Measurements from ENCODE around the gene ARHGAP15.

Gene ARHGAP15

GRCh38 chr2:143284087-143284675 is 155.0 kb downstream of the ARHGAP15 start:
- Histone ChIP-seq H3K4me1 (ENCODE audit: control insufficient read depth, insufficient read depth, low read length) (peaks cover 5% of the 10 kb centered on the region), H3K36me3 (ENCODE audit: control insufficient read depth, insufficient read depth, low read length, severe bottlenecking) (no peaks in the 10 kb centered on the region), H3K27me3 (replicated peaks; ENCODE audit: control insufficient read depth, insufficient read depth, low read length) (no peaks in the 10 kb centered on the region), H3K9me3 (ENCODE audit: control insufficient read depth, low read length) (no peaks in the 10 kb centered on the region), H3K4me3 (ENCODE audit: low read length) (no peak overlapping the region), H3K9ac (ENCODE audit: low read length) (no peak overlapping the region)
- peak; percentile 56 for DNase-seq (ENCODE audit: low read depth)

GRCh38 chr2:143289025-143289424 is 159.8 kb downstream of the ARHGAP15 start:
- H3K9ac ChIP-seq (ENCODE audit: low read length), result no peak overlapping the region
- no peaks in the 10 kb centered on the region for H3K9me3 ChIP-seq (ENCODE audit: control insufficient read depth, low read length)
- H3K27me3 ChIP-seq (replicated peaks; ENCODE audit: control insufficient read depth, insufficient read depth, low read length), result no peaks in the 10 kb centered on the region
- H3K36me3 ChIP-seq (ENCODE audit: control insufficient read depth, insufficient read depth, low read length, severe bottlenecking), result no peaks in the 10 kb centered on the region
- peaks cover 14% of the 10 kb centered on the region for H3K4me1 ChIP-seq (ENCODE audit: control insufficient read depth, insufficient read depth, low read length)
- no peak overlapping the region for H3K4me3 ChIP-seq (ENCODE audit: low read length)
- no peak for DNase-seq (ENCODE audit: low read depth)

DNA sequence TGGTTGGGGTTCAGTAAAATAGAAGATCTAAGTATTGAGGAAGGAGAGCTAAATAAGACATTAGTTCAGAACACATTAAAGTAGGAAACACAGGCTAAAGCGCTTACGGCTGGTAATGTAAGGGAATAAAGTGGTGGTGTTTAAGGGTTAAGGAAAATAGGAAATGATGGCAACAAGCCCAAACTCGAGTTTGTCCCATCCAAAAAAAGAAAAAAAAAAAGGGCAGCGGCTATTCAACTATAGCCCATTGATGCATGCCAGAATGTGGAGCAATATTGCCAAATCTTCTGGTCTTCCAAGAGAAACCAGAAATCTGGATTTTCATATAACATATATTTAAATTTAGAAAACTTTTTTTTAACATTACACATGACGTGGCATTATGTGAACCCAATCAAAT is 161.0 kb downstream of the ARHGAP15 start:
- H3K4me1 ChIP-seq (ENCODE audit: control insufficient read depth, insufficient read depth, low read length), result peaks cover 14% of the 10 kb centered on the region
- no peak overlapping the region for H3K4me3 ChIP-seq (ENCODE audit: low read length)
- H3K36me3 ChIP-seq (ENCODE audit: control insufficient read depth, insufficient read depth, low read length, severe bottlenecking), result no peaks in the 10 kb centered on the region
- H3K9ac ChIP-seq (ENCODE audit: low read length), result no peak overlapping the region
- no peaks in the 10 kb centered on the region for H3K9me3 ChIP-seq (ENCODE audit: control insufficient read depth, low read length)
- no peaks in the 10 kb centered on the region for H3K27me3 ChIP-seq (replicated peaks; ENCODE audit: control insufficient read depth, insufficient read depth, low read length)
- DNase-seq (ENCODE audit: low read depth), result no peak

GRCh38 chr2:143294068-143294467 is 164.8 kb downstream of the ARHGAP15 start:
- Histone ChIP-seq H3K4me3 (ENCODE audit: low read length) (no peak overlapping the region), H3K9ac (ENCODE audit: low read length) (no peak overlapping the region), H3K27me3 (replicated peaks; ENCODE audit: control insufficient read depth, insufficient read depth, low read length) (no peaks in the 10 kb centered on the region), H3K4me1 (ENCODE audit: control insufficient read depth, insufficient read depth, low read length) (peaks cover 10% of the 10 kb centered on the region), H3K36me3 (ENCODE audit: control insufficient read depth, insufficient read depth, low read length, severe bottlenecking) (no peaks in the 10 kb centered on the region), H3K9me3 (ENCODE audit: control insufficient read depth, low read length) (no peaks in the 10 kb centered on the region)
- no peak for DNase-seq (ENCODE audit: low read depth)

- Histone ChIP-seq H3K9ac (ENCODE audit: low read length) (no peak overlapping the region), H3K4me3 (ENCODE audit: low read length) (no peak overlapping the region), H3K27me3 (replicated peaks; ENCODE audit: control insufficient read depth, insufficient read depth, low read length) (no peaks in the 10 kb centered on the region), H3K36me3 (ENCODE audit: control insufficient read depth, insufficient read depth, low read length, severe bottlenecking) (no peaks in the 10 kb centered on the region), H3K4me1 (ENCODE audit: control insufficient read depth, insufficient read depth, low read length) (no peaks in the 10 kb centered on the region), H3K9me3 (ENCODE audit: control insufficient read depth, low read length) (no peaks in the 10 kb centered on the region)
- no peak for DNase-seq (ENCODE audit: low read depth)
Observed at GRCh38 chr2:143296089-143296488, 166.9 kb downstream of the ARHGAP15 start.

GRCh38 chr2:143297182-143297581 is 168.0 kb downstream of the ARHGAP15 start:
- H3K36me3 ChIP-seq (ENCODE audit: control insufficient read depth, insufficient read depth, low read length, severe bottlenecking), result no peaks in the 10 kb centered on the region
- H3K4me1 ChIP-seq (ENCODE audit: control insufficient read depth, insufficient read depth, low read length), result no peaks in the 10 kb centered on the region
- H3K4me3 ChIP-seq (ENCODE audit: low read length), result no peak overlapping the region
- no peak for DNase-seq (ENCODE audit: low read depth)
- H3K9ac ChIP-seq (ENCODE audit: low read length), result no peak overlapping the region
- no peaks in the 10 kb centered on the region for H3K9me3 ChIP-seq (ENCODE audit: control insufficient read depth, low read length)
- H3K27me3 ChIP-seq (replicated peaks; ENCODE audit: control insufficient read depth, insufficient read depth, low read length), result no peaks in the 10 kb centered on the region

- Histone ChIP-seq H3K27me3 (replicated peaks; ENCODE audit: control insufficient read depth, insufficient read depth, low read length) (no peaks in the 10 kb centered on the region), H3K36me3 (ENCODE audit: control insufficient read depth, insufficient read depth, low read length, severe bottlenecking) (no peaks in the 10 kb centered on the region), H3K4me1 (ENCODE audit: control insufficient read depth, insufficient read depth, low read length) (no peaks in the 10 kb centered on the region), H3K9me3 (ENCODE audit: control insufficient read depth, low read length) (no peaks in the 10 kb centered on the region), H3K9ac (ENCODE audit: low read length) (no peak overlapping the region), H3K4me3 (ENCODE audit: low read length) (no peak overlapping the region)
- peak; percentile 9 for DNase-seq (ENCODE audit: low read depth)
Observed at GRCh38 chr2:143300536-143300935, 171.3 kb downstream of the ARHGAP15 start.

DNA sequence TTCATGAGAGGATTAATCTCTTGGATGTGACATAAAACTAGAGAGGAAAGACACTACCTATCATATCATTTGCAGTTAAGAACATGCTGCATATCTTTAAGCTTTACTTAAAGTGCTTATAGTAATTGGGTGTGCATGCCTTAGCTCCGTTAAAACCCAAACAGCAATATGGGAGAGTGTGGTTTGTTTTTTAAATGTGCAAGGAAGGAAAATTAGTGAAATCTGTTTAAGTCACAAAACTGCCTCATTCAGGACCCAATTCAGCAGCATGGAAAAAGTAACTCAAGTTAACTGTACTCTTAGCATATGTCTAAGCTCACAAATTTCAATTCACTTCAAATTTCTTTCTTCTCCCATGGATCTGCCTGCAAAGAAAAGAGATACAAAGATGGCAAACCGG is 182.2 kb downstream of the ARHGAP15 start:
- Histone ChIP-seq H3K4me3 (ENCODE audit: low read length) (no peak overlapping the region), H3K4me1 (ENCODE audit: control insufficient read depth, insufficient read depth, low read length) (no peaks in the 10 kb centered on the region), H3K9me3 (ENCODE audit: control insufficient read depth, low read length) (no peaks in the 10 kb centered on the region), H3K27me3 (replicated peaks; ENCODE audit: control insufficient read depth, insufficient read depth, low read length) (no peaks in the 10 kb centered on the region), H3K9ac (ENCODE audit: low read length) (no peak overlapping the region), H3K36me3 (ENCODE audit: control insufficient read depth, insufficient read depth, low read length, severe bottlenecking) (no peaks in the 10 kb centered on the region)
- no peak for DNase-seq (ENCODE audit: low read depth)

GRCh38 chr2:143312441-143312840 is 183.2 kb downstream of the ARHGAP15 start:
- no peaks in the 10 kb centered on the region for H3K36me3 ChIP-seq (ENCODE audit: control insufficient read depth, insufficient read depth, low read length, severe bottlenecking)
- DNase-seq (ENCODE audit: low read depth), result no peak
- no peaks in the 10 kb centered on the region for H3K27me3 ChIP-seq (replicated peaks; ENCODE audit: control insufficient read depth, insufficient read depth, low read length)
- no peaks in the 10 kb centered on the region for H3K9me3 ChIP-seq (ENCODE audit: control insufficient read depth, low read length)
- no peaks in the 10 kb centered on the region for H3K4me1 ChIP-seq (ENCODE audit: control insufficient read depth, insufficient read depth, low read length)
- H3K9ac ChIP-seq (ENCODE audit: low read length), result no peak overlapping the region
- no peak overlapping the region for H3K4me3 ChIP-seq (ENCODE audit: low read length)

GRCh38 chr2:143313861-143314260 is 184.6 kb downstream of the ARHGAP15 start:
- no peaks in the 10 kb centered on the region for H3K9me3 ChIP-seq (ENCODE audit: control insufficient read depth, low read length)
- no peak overlapping the region for H3K4me3 ChIP-seq (ENCODE audit: low read length)
- no peaks in the 10 kb centered on the region for H3K4me1 ChIP-seq (ENCODE audit: control insufficient read depth, insufficient read depth, low read length)
- no peak overlapping the region for H3K9ac ChIP-seq (ENCODE audit: low read length)
- no peaks in the 10 kb centered on the region for H3K36me3 ChIP-seq (ENCODE audit: control insufficient read depth, insufficient read depth, low read length, severe bottlenecking)
- no peaks in the 10 kb centered on the region for H3K27me3 ChIP-seq (replicated peaks; ENCODE audit: control insufficient read depth, insufficient read depth, low read length)
- DNase-seq (ENCODE audit: low read depth), result no peak

- Histone ChIP-seq H3K4me1 (ENCODE audit: control insufficient read depth, insufficient read depth, low read length) (no peaks in the 10 kb centered on the region), H3K27me3 (replicated peaks; ENCODE audit: control insufficient read depth, insufficient read depth, low read length) (no peaks in the 10 kb centered on the region), H3K9ac (ENCODE audit: low read length) (no peak overlapping the region), H3K9me3 (ENCODE audit: control insufficient read depth, low read length) (no peaks in the 10 kb centered on the region), H3K36me3 (ENCODE audit: control insufficient read depth, insufficient read depth, low read length, severe bottlenecking) (no peaks in the 10 kb centered on the region), H3K4me3 (ENCODE audit: low read length) (no peak overlapping the region)
- no peak for DNase-seq (ENCODE audit: low read depth)
Observed at GRCh38 chr2:143321994-143322393, 192.8 kb downstream of the ARHGAP15 start.

DNA sequence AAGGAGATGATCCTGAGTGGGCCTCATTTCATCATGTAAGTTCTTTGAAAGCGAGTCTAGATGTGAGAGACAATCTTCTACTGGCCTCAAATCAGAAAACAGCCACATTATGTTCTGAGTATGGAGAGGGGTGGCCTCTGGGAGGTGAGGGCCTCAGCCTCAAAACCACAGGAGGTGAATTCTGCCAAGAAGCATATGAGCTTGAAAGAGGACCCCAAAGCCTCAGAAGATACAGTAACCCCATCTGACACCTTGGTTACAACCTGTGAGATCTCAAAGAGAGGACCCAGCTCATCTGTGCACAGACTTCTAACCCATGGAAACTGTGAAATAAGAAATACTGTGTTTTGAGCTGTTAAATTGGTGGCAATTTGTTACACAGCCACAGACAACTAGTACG is 200.1 kb downstream of the ARHGAP15 start:
- Histone ChIP-seq H3K4me1 (ENCODE audit: control insufficient read depth, insufficient read depth, low read length) (peaks cover 6% of the 10 kb centered on the region), H3K9ac (ENCODE audit: low read length) (no peak overlapping the region), H3K4me3 (ENCODE audit: low read length) (no peak overlapping the region), H3K9me3 (ENCODE audit: control insufficient read depth, low read length) (no peaks in the 10 kb centered on the region), H3K36me3 (ENCODE audit: control insufficient read depth, insufficient read depth, low read length, severe bottlenecking) (no peaks in the 10 kb centered on the region), H3K27me3 (replicated peaks; ENCODE audit: control insufficient read depth, insufficient read depth, low read length) (no peaks in the 10 kb centered on the region)
- no peak for DNase-seq (ENCODE audit: low read depth)
